Keratinocyte (primary cell): ENCODE data around the gene SELENBP1. TPM values are rescaled to one million over a fixed set of nuclear protein-coding genes. Genes with fewer than 3 reads are reported as not detected.

Source experiments
- DNase-seq: peaks from one replicate; pipeline ENCODE4 v3.0.0-alpha.2; 2011; ENCODE audit warnings: low read depth, missing footprints, low spot score
- FAIRE-seq: peaks from 2 replicates; lab custom pipeline; 2011; peaks lifted over from hg19 to GRCh38; lab: Jason Lieb, UNC
- H2AFZ ChIP-seq: 2 replicates; pipeline ENCODE4 v1.6.0; 2012; ENCODE audit warnings: low read length, control low read depth, inconsistent platforms; ENCODE audit not compliant: control insufficient read depth
- H3K27ac ChIP-seq: 2 replicates; pipeline ENCODE4 v1.5.1; 2011; ENCODE audit warnings: low read length; ENCODE audit not compliant: control insufficient read depth, insufficient read depth
- H3K27me3 ChIP-seq: 3 replicates; pipeline ENCODE4 v1.6.0; 2011; ENCODE audit warnings: low read length; ENCODE audit not compliant: control insufficient read depth, insufficient read depth; ENCODE audit errors: extremely low read depth
- H3K36me3 ChIP-seq, 2 experiments: 2 replicates in 1 of 2; 3 replicates in 1 of 2; pipeline ENCODE4 v1.5.1; 2011; ENCODE audit warnings: low read length in 2 of 2, mild to moderate bottlenecking in 1 of 2; ENCODE audit not compliant: control insufficient read depth in 2 of 2, insufficient read depth in 2 of 2; ENCODE audit errors: extremely low read depth in 1 of 2
- H3K4me1 ChIP-seq: 3 replicates; pipeline ENCODE4 v1.5.1; 2011; ENCODE audit warnings: low read length; ENCODE audit not compliant: control insufficient read depth, insufficient read depth; ENCODE audit errors: extremely low read depth
- H3K4me2 ChIP-seq: 3 replicates; pipeline ENCODE4 v1.6.0; 2011; ENCODE audit warnings: low read depth, low read length; ENCODE audit not compliant: control insufficient read depth, insufficient read depth; ENCODE audit errors: extremely low read depth
- H3K4me3 ChIP-seq, 3 experiments: fragments of 200-600 bp in 1 of 3; sonication (generic) in 1 of 3; 2 replicates in 2 of 3; 3 replicates in 1 of 3; pipeline ENCODE4 v1.5.1; 2011 to 2016; ENCODE audit warnings: low read length in 3 of 3, mild to moderate bottlenecking in 3 of 3, control low read depth in 2 of 3, inconsistent platforms in 1 of 3, low read depth in 1 of 3, mixed read lengths in 1 of 3, mixed run types in 1 of 3, moderate library complexity in 1 of 3; ENCODE audit not compliant: control insufficient read depth in 2 of 3, insufficient read depth in 2 of 3; ENCODE audit errors: extremely low read depth in 1 of 3
- H3K79me2 ChIP-seq: 2 replicates; pipeline ENCODE4 v1.6.0; 2012; ENCODE audit warnings: low read length; ENCODE audit not compliant: control insufficient read depth, insufficient read depth
- H3K9ac ChIP-seq: 3 replicates; pipeline ENCODE4 v1.6.0; 2011; ENCODE audit warnings: low read length; ENCODE audit not compliant: control insufficient read depth, insufficient read depth; ENCODE audit errors: extremely low read depth
- H3K9me1 ChIP-seq: 3 replicates; pipeline ENCODE4 v1.6.0; 2011; ENCODE audit warnings: low read length; ENCODE audit not compliant: control insufficient read depth, insufficient read depth; ENCODE audit errors: extremely low read depth
- H3K9me3 ChIP-seq: 2 replicates; pipeline ENCODE4 v1.5.1; 2012; ENCODE audit warnings: low read depth, low read length; ENCODE audit not compliant: control insufficient read depth
- H4K20me1 ChIP-seq: 3 replicates; pipeline ENCODE4 v1.6.0; 2011; ENCODE audit warnings: low read length; ENCODE audit not compliant: control insufficient read depth, insufficient read depth; ENCODE audit errors: extremely low read depth
- EZH2 ChIP-seq: IDR thresholded peaks from one replicate; pipeline ENCODE4 v1.6.1; 2012; ENCODE audit warnings: inconsistent platforms, mild to moderate bottlenecking, low read length, moderate library complexity
- dilution Hi-C: fragments of 300-500 bp; cut with MboI; formaldehyde crosslinking; loops from one replicate; pipeline ENCODE4 v1.7.0; 2020; ENCODE audit warnings: low sequenced_read_pairs; ENCODE audit not compliant: extremely low pct_ligation_motif_present
- polyA plus RNA-seq, 5 experiments: library from polyadenylated mRNA; depleted of rRNA in 3 of 5; stranded (reverse) in 3 of 5; stranded (forward) in 1 of 5; unstranded in 1 of 5; fragments of >200 nt; gene quantifications; 1 replicate in 1 of 5; 2 replicates in 3 of 5; 3 replicates in 1 of 5; pipeline versions ENCODE4 v1.2.1 to v1.2.3, GENCODE V29; 2011 to 2012; ENCODE audit warnings: missing spikeins in 2 of 5, low read depth in 1 of 5, low replicate concordance in 1 of 5
- TF ChIP-seq, protein P1 (sequence below), 3 experiments: IDR thresholded peaks in 1 of 3; conservative IDR thresholded peaks in 1 of 3; optimal IDR thresholded peaks in 1 of 3; 2 replicates in 2 of 3; 3 replicates in 1 of 3; pipeline versions ENCODE3 to v1.5.1; 2011; ENCODE audit warnings: low read length in 3 of 3, mild to moderate bottlenecking in 3 of 3, moderate library complexity in 2 of 3, control low read depth in 1 of 3, inconsistent platforms in 1 of 3; ENCODE audit not compliant: insufficient read depth in 2 of 3; ENCODE audit errors: extremely low read depth in 1 of 3

Gene SELENBP1
- polyA plus RNA-seq, 1 donor (not counting 4 experiments of a cell fraction or from before 2014, with no cell fraction given) = 3.0 TPM

DNA sequence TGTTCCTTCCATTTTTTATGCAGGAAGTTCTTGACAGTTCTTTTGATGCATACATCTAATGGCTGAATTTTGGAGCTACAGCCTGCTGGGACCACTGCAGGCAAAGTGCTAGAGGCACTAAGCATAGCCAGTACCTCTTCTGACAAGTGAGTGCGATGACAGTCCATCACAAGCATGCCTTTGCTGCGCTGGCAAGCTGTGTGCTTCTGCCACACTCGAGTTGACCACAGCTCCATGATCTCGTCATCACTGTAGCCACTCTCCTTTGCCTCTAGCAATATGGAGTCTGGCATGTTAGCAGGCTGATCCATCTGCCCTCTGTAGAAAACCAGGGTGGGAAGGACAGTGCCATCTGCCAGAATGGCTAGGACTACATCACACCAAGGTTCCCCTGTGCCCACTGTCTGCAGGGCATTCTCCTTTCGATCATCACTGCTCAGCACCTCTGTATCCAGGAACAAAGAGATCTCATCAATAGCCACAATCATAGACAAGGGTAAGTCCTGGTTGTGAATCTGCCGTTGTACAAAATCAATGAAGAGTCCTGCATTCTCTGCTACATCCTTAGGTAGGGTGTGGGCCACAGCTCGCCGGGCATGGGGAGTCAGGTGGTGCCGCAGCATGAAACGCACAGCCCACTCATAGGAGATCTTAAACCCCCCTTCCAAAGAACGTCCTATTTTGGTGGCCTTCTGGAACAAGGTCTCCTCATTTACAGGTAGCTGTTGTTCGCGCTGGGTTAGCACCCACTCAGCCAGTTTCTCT lies 32.9 kb upstream of the SELENBP1 start:
- TF ChIP-seq, protein P1, sequence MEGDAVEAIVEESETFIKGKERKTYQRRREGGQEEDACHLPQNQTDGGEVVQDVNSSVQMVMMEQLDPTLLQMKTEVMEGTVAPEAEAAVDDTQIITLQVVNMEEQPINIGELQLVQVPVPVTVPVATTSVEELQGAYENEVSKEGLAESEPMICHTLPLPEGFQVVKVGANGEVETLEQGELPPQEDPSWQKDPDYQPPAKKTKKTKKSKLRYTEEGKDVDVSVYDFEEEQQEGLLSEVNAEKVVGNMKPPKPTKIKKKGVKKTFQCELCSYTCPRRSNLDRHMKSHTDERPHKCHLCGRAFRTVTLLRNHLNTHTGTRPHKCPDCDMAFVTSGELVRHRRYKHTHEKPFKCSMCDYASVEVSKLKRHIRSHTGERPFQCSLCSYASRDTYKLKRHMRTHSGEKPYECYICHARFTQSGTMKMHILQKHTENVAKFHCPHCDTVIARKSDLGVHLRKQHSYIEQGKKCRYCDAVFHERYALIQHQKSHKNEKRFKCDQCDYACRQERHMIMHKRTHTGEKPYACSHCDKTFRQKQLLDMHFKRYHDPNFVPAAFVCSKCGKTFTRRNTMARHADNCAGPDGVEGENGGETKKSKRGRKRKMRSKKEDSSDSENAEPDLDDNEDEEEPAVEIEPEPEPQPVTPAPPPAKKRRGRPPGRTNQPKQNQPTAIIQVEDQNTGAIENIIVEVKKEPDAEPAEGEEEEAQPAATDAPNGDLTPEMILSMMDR (optimal IDR thresholded peaks at IDR 0.05 in 1 of 3, IDR thresholded peaks at IDR 0.05 in 1 of 3, conservative IDR thresholded peaks at IDR 0.05 in 1 of 3; ENCODE audit: extremely low read depth in 1 of 3, insufficient read depth in 2 of 3, low read length in 3 of 3) = no peak
- no peak for TF ChIP-seq EZH2
- Histone ChIP-seq H3K9ac (no peak overlapping the region), H2AFZ (no peak overlapping the region), H3K27me3 (no peaks in the 10 kb centered on the region), H3K27ac (no peak overlapping the region), H3K4me1 (peaks cover 11% of the 10 kb centered on the region), H4K20me1 (no peaks in the 10 kb centered on the region), H3K4me3 (no peak overlapping the region), H3K4me2 (no peak overlapping the region), H3K9me3 (no peaks in the 10 kb centered on the region), H3K36me3 (peaks cover 38 to 51% of the 10 kb centered on the region in 2 experiments), H3K79me2 (peaks cover 11% of the 10 kb centered on the region), H3K9me1 (no peaks in the 10 kb centered on the region)
- DNase-seq = no peak
- dilution Hi-C loops = no loop called here
- FAIRE-seq = no peak

DNA sequence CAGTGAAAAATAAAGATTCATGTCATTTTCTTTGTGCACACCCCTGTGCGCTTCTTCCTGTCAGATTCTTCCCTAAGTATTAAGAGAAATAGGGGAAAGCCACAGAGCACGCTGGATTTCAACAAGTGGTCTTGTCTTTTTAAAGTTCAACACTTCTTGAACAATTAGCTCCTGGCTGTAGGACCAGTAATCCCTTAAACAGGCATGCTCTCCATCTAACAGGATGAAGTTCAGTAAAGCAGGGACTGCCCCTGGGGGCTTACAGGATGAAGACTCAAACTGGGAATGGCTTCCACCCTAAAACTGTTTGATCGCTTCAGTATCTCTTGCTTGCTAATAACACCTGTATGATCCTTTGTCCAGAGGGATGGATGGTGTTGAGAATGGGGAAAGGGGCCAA lies 31.1 kb upstream of the SELENBP1 start:
- H3K79me2 ChIP-seq = peaks cover 22% of the 10 kb centered on the region
- no peak overlapping the region for H2AFZ ChIP-seq
- H3K36me3 ChIP-seq = peaks cover 37 to 45% of the 10 kb centered on the region in 2 experiments
- H3K4me2 ChIP-seq = no peak overlapping the region
- peaks cover 11% of the 10 kb centered on the region for H3K4me1 ChIP-seq
- dilution Hi-C loops = no loop called here
- H3K27ac ChIP-seq = no peak overlapping the region
- H3K9ac ChIP-seq = no peak overlapping the region
- no peaks in the 10 kb centered on the region for H4K20me1 ChIP-seq
- H3K9me1 ChIP-seq = no peaks in the 10 kb centered on the region
- no peak overlapping the region for H3K4me3 ChIP-seq
- FAIRE-seq (no peak), DNase-seq (no peak)
- no peaks in the 10 kb centered on the region for H3K27me3 ChIP-seq
- TF ChIP-seq, protein P1 (optimal IDR thresholded peaks at IDR 0.05 in 1 of 3, IDR thresholded peaks at IDR 0.05 in 1 of 3, conservative IDR thresholded peaks at IDR 0.05 in 1 of 3; ENCODE audit: extremely low read depth in 1 of 3, insufficient read depth in 2 of 3, low read length in 3 of 3) = no peak
- no peak for TF ChIP-seq EZH2
- H3K9me3 ChIP-seq = no peaks in the 10 kb centered on the region
